G401 (cell line): ENCODE measurements around the gene CPT2. TPM values are rescaled to one million over a fixed set of nuclear protein-coding genes. Genes with fewer than 3 reads are reported as not detected.

ENCODE experiments used
- DNase-seq: peaks from one replicate; pipeline ENCODE4 v3.0.0-alpha.2; 2015; ENCODE audit warnings: low spot score
- in situ Hi-C: cut with HindIII; loops from 2 replicates; pipeline ENCODE4 v1.10.0; 2016; ENCODE audit warnings: low sequenced_read_pairs, mixed read lengths
- total RNA-seq: library from RNA; depleted of rRNA; stranded (reverse); fragments of >200 nt; shearing (Covaris generic); gene quantifications from 2 replicates; pipeline ENCODE4 v1.2.3, GENCODE V29; 2014; rRNA removed

CPT2 gene
- total RNA-seq, 1 experiment from 2014 or later: 53.3 TPM

GRCh38 chr1:53255031-53255430 is 58.4 kb downstream of the CPT2 start:
- in situ Hi-C loops: no loop called here
- DNase-seq: no peak

- in situ Hi-C loops: no loop called here
Measured at GRCh38 chr1:53256511-53257453, 60.2 kb downstream of the CPT2 start.

GRCh38 chr1:53257454-53258081 is 60.9 kb downstream of the CPT2 start:
- DNase-seq: no peak
- in situ Hi-C loops: no loop called here

More at GRCh38 chr1:53256511-53257453, 60.2 kb downstream of the CPT2 start:
- DNase-seq: no peak

- no peak for DNase-seq
- in situ Hi-C loops: no loop called here
Measured at GRCh38 chr1:53258216-53258615, 61.6 kb downstream of the CPT2 start.

- in situ Hi-C loops: no loop called here
- no peak for DNase-seq
Measured at GRCh38 chr1:53259932-53260331, 63.3 kb downstream of the CPT2 start.

- in situ Hi-C loops: no loop called here
- no peak for DNase-seq
Measured at GRCh38 chr1:53260631-53261247, 64.1 kb downstream of the CPT2 start.

- DNase-seq: no peak
- in situ Hi-C loops: no loop called here
Measured at GRCh38 chr1:53262000-53262399, 65.4 kb downstream of the CPT2 start.

Other genes with a start within 250 kb of the CPT2 start
- gene PODN, start 134.6 kb upstream of the CPT2 start, total RNA-seq: not detected in 2 replicates
- gene SLC1A7, start 54.2 kb upstream of the CPT2 start, total RNA-seq: 0.27 TPM in 1 of 2 replicates, not detected in the other
- gene CZIB, start 23.8 kb downstream of the CPT2 start, total RNA-seq: 61.6 and 70.9 TPM in 2 replicates
- 15.2 and 55.9 TPM in 2 replicates for gene MAGOH, start 41.7 kb downstream of the CPT2 start, total RNA-seq
- gene LRP8, start 131.2 kb downstream of the CPT2 start, total RNA-seq: 7.0 and 8.0 TPM in 2 replicates